ENCODE results near the gene BET1L. TPM values are rescaled to one million over a fixed set of nuclear protein-coding genes. Genes with fewer than 3 reads are reported as not detected.

Gene BET1L, protein sequence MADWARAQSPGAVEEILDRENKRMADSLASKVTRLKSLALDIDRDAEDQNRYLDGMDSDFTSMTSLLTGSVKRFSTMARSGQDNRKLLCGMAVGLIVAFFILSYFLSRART
- 10 to 100 TPM; 39.8 to 40.6 TPM for total RNA-seq

DNA sequence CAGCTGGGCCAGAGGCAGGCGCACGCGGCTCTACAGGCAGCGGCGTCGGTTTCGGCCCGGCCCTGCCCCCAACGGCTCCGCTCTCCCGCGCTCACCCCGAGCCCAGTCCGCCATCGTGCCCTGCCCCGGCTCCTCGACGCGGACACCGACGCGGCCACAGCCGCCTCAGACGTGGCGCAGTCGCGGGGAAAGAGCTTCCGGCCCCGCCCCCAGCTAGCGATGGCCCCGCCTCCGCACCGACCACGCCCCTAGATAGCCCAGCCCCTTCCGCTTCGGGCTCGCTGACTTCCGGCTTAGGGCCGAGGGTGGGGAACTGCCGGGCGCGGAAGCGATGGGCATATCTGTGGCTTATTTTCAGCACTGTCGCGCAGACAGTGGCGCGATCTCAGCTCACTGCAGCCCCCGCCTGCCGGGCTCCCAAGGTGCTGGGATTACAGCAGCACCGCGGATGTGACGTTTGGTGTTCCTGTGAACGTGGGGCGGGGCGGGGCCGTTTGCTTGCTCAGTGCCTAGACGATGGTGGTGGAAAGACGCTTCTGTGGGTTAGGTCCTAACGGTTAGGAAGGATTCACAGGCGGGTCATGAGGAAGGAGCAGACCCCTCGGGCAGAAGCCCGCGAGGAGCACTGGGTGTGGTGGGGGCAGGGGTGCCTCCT, at the start of gene BET1L, which contains the start of gene RIC8A:
BET1L (minus strand) TSS at position 192 of the 655 bp plus-strand sequence; CDS start at position 114, 78 bp downstream.
RIC8A (plus strand) TSS at position 501 of the 655 bp plus-strand sequence. CDS start 1,147 bp downstream, outside the sequence.
- CTCF ChIA-PET = interaction anchor here (0.9 to 2.2 kb wide), 7 partner anchors 30 to 312 kb away, joined by 3 to 7 read pairs (median 3); partner anchors contain the start of gene PSMD13
- POLR2A ChIA-PET = interaction anchor here (0.5 to 1.4 kb wide), 11 partner anchors 9 to 241 kb away, joined by 3 to 10 read pairs (median 3); partner anchors contain the start of genes PSMD13 and SIRT3

DNA sequence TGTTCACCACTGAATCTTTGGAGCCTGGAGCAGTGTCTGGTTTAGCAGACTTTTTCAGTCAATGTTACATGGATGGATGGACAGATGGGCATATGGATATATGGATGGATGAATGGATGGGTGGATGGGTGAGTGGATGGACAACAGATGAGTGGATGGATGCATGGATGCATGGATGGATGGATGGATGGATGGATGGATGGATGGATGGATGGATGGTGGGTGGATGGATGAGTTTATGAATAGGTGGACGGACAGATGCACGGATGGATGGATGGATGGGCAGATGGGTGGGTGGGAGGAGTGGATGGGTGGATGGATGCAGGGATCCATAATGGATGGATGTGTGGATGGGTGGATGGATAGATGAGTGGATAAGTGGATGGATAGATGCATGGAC, 48.6 kb upstream of the BET1L start:
- ChIA-PET CTCF (no interaction called here), POLR2A (no interaction called here)

DNA sequence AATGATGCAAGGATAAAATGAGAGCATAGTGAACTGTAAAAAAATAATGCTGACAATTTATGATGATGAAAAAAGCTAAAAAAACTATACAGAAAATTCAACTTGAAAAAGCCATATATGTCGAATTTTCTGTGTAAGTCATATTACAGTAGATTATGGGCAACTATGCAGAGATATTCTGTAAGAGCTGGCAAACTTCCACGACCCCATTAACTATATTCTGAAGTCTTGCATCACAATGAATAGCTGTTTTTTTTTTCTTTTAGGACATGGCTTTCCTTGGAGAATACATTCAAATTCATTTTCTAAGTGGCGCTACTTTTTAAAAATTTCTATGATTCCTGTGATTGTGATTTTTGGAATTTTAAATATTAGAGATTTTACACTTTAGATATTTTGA, 48.0 kb upstream of the BET1L start:
- ChIA-PET CTCF (no interaction called here), POLR2A (no interaction called here)

DNA sequence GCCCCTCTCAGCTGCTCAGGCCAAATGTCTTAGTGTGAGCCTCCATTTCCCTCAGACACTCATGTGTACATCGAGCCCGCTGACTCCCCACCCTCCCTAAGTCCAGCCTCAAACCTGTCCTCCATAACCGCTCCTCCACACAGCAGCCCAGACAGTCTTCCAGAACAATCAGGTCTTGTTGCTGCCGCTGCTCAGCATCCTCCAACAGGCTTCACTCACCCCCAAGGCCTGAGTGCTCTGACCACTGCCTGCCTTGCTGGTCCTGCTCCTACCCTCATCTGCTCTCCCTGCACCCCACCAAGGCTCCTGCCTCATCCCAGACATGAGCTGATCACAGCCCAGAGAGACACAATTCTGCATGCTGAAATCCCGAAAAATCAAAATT, 46.7 kb upstream of the BET1L start:
- POLR2A ChIA-PET = no interaction called here
- CTCF ChIA-PET = no interaction called here

DNA sequence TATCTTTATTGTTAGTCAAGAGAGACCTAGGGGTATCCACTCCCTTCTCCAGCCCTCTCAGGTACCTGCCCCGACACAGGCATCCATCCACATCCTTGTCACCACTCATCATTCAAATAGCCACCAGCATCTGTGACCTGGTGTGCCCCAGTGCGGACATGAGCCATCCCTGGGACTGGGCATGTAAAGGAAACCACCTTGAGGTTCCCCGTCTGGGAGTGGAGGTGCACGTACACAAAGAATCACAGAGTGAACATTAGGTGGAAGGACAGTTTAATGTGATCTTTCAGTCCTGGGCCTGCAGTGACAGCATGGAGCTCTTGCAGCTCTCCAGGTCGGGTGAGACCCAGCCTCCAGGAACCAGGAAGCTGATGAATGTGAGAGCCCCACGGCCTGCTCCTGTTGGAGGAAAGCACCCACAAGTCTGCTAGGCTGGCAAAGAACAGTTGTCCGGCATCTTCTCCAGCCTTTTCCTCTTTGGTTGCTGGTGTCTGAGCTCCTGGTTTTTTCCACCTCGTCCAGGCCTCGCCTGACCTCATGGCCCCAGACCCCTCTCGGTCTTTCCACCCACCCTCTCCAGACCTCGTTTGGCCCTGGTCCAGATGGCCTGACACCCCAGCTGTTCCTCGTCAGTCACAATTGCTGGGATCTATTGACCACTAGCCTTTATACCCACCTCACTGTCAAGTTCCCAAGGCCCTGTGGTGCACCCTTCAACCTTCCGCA, 46.1 kb upstream of the BET1L start:
- POLR2A ChIA-PET = no interaction called here

DNA sequence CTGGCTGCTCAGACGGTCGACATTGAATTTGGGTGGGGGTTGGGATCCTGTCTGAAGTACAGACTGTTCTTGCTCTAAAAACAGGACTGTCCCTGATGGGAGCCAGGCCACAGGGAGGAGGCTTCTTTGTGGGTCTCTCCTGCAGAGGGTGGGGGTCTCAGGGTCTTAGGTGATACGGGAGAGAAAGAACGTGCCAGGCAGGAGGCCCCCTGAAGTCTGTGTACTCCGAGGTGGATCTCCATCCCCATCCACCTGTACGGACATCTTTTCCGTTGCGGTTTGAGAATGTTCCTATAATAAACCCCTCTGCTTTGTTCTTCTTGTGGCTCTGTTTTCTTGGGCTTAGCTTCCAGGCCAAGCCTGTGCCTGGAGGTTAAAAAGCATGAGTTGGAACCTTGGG, 45.5 kb upstream of the BET1L start:
- CTCF ChIA-PET = interaction anchor here (0.7 to 1.1 kb wide), 2 partner anchors 16 to 115 kb away, joined by 3 read pairs; partner anchors contain the start of gene PSMD13
- POLR2A ChIA-PET = no interaction called here

More for the DNA sequence above, 46.1 kb upstream of the BET1L start:
- CTCF ChIA-PET = interaction anchor here (0.6 kb wide), 1 partner anchor 16 kb away, joined by 4 read pairs; the partner anchor contains the start of gene PSMD13

DNA sequence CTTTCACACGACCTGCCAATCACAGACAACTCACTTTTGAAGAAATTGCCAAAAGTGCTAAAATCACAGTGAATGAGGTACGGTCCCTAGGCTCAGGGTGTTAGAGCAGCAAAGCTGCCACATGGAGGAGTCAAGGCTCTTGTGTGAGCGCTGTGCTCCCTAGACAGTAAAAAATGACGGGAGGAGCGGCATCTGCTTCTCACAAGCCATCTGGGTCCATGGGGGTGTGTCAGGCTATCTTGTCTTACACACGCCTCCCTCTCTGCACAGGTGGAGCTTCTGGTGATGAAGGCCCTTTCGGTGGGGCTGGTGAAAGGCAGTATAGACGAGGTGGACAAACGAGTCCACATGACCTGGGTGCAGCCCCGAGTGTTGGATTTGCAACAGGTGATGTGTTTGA, 44.4 kb upstream of the BET1L start:
- POLR2A ChIA-PET = no interaction called here
- CTCF ChIA-PET = interaction anchor here (0.8 to 2.0 kb wide), 14 partner anchors 9 to 113 kb away, joined by 3 to 12 read pairs (median 4); partner anchors contain the start of gene PSMD13

DNA sequence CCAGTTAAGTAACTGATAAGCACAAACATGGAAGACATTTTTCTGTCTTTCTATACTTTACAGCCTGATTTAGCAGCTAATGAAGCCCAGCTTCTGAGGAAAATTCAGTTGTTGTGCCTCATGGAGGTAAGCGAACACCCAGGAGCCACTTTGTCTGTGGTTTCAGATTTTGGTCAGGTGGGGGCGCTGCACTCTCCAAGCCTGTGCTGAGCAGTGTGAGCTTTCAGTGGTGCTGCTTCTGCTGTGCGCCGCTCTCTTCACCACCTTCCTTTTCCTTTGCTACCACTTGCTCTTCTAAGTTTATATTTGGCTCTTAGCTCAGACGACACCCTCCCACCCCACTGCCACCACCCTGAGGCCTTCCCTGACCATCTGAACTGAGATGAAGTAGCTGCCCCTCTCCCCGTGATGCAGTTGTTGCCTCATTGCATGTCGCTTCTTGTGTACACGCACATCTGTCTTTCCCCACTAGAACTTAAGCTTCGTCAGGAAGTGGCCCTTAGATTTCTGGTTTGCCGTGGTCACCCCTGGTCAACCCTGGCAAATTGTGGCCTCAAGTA, 43.6 kb upstream of the BET1L start:
- POLR2A ChIA-PET = interaction anchor here (0.6 to 0.8 kb wide), 3 partner anchors 32 to 43 kb away, joined by 3 read pairs; partner anchors contain the start of genes BET1L, PGGHG and RIC8A
- CTCF ChIA-PET = interaction anchor here (0.6 to 2.0 kb wide), 29 partner anchors 8 to 268 kb away, joined by 3 to 12 read pairs (median 3); partner anchors contain the start of genes BET1L, NLRP6, PSMD13 and RIC8A

DNA sequence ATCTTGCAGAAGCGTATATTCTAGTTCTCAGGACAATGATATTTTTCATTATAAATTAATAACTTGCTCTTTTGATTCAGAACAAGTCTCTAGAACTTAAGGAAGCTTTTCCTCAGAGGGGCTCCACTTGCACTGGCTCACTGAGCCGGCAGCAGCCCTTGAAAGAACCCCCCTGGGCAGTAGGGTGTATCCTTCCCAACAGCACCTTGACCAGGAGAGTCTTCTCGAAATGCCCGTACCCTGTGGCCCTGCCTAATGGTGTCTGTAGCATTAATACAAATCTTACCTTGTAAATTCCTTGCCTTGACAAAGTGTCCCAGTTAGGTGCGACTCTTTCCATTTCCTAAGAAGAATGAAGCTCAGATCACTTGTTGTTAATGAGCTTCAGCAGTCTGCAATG, 43.1 kb upstream of the BET1L start:
- POLR2A ChIA-PET = interaction anchor here (0.6 to 0.8 kb wide), 3 partner anchors 33 to 43 kb away, joined by 3 read pairs; partner anchors contain the start of genes BET1L, PGGHG and RIC8A
- CTCF ChIA-PET = interaction anchor here (0.6 to 2.0 kb wide), 26 partner anchors 7 to 269 kb away, joined by 3 to 12 read pairs (median 3); partner anchors contain the start of genes BET1L, NLRP6, PSMD13 and RIC8A

DNA sequence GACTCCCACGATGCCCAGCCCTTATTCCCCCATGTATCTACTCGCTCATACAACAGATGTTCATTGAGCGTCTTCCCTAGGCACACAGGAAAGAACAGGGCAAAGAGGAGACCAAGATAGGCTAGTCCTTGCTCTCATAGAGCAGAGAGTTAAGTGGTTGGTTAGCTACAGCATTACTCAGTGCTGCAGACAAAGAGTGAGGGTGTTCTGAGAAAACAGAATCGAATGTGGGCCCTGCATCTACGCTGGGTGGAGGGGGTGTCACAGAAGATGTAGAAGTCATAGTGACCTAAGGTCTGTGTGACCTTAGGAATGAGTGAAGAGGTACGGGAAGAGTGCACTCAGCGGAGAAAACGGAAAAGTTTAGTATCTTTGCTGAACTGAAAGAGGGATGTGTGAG, 41.9 kb upstream of the BET1L start:
- CTCF ChIA-PET = interaction anchor here (1.4 to 1.9 kb wide), 4 partner anchors 11 to 199 kb away, joined by 3 to 6 read pairs (median 4); no protein-coding TSS in a partner anchor

DNA sequence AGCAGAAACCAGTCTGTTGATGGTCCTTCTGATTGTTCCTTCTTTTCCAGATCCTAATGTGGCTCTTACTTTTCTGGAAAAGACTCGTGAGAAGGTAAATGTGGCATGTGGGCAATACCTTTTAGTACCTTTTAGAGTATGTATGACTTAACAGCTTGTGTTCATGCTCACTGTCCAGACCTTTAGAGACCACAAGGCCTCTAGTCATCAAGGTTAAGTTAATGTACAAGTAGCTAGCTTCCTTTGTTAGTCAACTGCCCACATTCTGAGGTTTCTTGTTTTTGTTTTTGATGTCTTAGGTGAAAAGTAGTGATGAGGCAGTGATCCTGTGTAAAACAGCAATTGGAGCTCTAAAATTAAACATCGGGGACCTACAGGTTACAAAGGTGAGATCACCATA, 37.2 kb upstream of the BET1L start:
- POLR2A ChIA-PET = no interaction called here
- CTCF ChIA-PET = interaction anchor here (0.7 to 1.0 kb wide), 2 partner anchors 24 to 43 kb away, joined by 3 to 4 read pairs; no protein-coding TSS in a partner anchor

More for the DNA sequence above, 41.9 kb upstream of the BET1L start:
- POLR2A ChIA-PET = no interaction called here

DNA sequence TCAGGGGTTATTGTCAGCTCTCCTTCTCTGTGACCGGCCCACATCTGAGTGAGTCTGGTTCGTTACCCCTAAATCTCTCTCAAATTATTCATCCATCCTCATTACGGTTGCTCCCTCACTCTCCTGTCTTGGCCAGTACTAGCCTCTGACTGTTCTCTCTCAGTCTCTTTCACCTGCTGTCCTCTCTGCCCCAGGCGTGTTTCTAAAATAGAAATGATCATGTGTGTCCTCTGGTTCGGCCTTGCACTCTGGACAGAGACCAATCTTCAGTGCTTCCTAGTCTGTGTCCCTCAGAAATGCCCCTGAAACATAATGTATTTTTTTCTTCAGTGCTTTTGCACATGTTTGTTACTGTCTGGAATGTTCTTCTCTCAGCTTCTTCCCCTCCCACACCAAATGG, 34.4 kb upstream of the BET1L start:
- ChIA-PET CTCF (interaction anchor here (0.7 to 0.8 kb wide), 2 partner anchors 9 kb away, joined by 3 to 4 read pairs; no protein-coding TSS in a partner anchor), POLR2A (no interaction called here)

DNA sequence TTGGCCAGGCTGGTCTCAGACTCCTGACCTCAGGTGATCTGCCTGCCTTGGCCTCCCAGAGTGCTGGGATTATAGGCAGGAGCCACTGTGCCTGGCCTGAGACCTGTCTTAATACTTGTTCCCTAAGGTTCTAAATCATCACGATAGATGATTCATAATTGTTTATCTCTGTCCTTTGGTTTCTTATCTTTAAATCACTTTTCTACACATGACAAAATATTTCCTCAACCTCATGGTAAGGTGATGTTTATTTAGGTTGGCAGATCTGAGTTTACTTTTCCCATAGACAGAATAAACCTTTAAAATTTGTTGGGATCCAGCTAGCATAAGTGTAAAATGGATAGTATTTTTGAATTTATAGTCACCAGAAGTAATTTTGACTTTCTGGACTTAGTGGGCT, 33.1 kb upstream of the BET1L start:
- CTCF ChIA-PET = interaction anchor here (1.8 kb wide), 1 partner anchor 10 kb away, joined by 5 read pairs; no protein-coding TSS in a partner anchor
- POLR2A ChIA-PET = no interaction called here

DNA sequence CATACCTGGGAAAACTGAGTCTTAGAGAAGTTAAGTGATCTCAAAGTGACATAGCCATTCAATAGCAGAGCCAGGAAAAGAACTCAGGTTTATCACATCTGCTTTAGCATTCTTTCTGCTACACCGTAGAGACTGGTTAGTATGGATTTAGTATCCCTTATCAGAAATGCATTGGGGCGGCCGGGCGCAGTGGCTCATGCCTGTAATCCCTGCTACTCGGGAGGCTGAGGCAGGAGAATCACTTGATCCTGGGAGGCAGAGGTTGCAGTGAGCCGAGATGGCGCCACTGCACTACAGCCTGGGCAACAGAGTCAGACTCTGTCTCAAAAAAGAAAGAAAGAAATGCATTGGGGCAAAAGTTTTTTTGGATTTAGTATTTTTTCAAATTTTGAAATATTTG, 31.1 kb upstream of the BET1L start:
- CTCF ChIA-PET = interaction anchor here (1.7 kb wide), 1 partner anchor 12 kb away, joined by 12 read pairs; no protein-coding TSS in a partner anchor
- POLR2A ChIA-PET = interaction anchor here (1.8 kb wide), 1 partner anchor 118 kb away, joined by 8 read pairs; no protein-coding TSS in a partner anchor

DNA sequence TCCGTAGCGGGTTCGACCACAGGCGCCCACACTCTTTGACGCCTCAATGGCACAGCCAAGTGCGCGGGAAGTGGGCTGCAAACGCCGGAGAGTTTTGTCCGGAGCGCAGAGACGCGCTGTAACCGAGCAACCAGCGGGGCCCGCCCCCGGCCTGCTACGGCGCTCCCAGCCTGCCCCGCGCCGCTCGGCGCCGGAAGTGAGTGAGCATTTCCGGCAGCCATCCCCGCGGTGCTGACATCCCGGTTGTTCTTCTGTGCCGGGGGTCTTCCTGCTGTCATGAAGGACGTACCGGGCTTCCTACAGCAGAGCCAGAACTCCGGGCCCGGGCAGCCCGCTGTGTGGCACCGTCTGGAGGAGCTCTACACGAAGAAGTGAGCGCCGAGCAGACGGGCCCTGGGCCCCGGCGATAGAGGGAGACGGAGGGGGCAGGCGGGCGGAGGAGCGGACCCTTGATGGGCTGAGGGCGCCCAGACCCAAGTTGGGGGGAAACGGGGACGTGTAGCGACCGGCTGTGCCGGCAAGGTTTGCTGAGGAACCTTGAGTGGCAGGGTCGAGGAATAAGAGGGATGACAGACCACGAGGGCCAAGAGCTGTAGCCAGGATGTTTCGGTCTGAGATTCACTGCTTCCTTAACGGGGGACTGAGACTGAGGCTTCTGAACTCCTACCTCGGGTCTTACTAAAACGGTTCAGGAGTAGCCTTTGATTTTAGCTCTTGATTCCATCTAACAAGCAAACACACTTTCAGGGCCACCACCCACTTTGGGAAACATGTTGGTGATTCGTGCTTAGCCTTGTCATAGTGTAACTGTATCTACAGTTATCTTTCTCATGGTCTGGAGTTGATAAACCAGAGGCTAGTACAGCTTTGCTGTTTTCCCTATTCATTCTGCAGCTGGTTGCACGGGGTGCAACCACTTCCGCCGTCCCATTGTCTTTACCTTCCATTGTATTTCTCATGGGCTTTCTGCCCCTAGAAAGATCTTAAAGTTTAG, 29.9 kb upstream of the BET1L start, which contains the start of gene PSMD13:
PSMD13 (plus strand) TSS at position 203 of the 994 bp plus-strand sequence; CDS start at position 277, 74 bp downstream.
- CTCF ChIA-PET = interaction anchor here (0.8 to 1.7 kb wide), 5 partner anchors 14 to 79 kb away, joined by 3 to 12 read pairs (median 3); no protein-coding TSS in a partner anchor
- POLR2A ChIA-PET = interaction anchor here (0.7 to 1.9 kb wide), 4 partner anchors 22 to 119 kb away, joined by 3 to 8 read pairs (median 5); partner anchors contain the start of genes BET1L and RIC8A

DNA sequence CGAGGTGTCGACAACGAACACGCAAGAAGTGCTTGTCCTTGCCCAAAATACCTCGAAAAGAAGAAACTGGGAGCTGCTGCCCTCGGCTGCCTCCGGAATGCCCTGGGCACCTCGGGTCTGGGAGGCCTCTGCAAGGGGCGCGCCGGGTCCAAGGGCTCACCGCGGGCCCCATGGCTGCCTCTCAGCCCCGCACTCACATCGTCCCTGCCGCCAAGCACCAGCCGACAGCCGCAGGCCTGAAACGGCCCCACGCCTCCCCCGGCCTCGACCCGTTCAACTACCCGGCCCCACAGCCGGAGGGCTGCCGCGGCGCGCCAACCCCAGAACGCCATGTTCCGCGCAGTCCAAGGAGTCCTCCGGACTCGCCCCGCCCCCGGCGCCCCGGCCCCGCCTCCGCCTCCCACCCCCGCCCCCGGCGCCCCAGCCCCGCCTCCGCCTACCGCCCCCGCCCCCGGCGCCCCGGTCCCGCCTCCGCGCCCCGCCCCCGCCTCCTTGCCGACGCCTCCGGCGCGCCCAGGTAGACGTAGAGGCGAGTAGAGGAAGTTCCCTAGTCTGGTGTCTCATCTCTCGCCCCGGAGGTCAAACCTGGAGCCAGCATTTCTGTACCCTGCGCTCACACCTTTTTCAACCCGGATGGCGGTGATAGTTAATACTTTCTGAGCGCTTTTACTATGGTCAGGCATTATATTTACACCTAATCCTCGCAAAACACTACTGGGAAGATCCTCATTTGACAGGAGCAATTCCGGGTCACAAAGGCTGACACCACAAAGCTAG, 29.0 kb upstream of the BET1L start, which contains the start of gene SIRT3:
SIRT3 (minus strand) TSS at position 346 of the 777 bp plus-strand sequence; CDS start at position 332, 14 bp downstream.
- POLR2A ChIA-PET = interaction anchor here (1.0 to 1.9 kb wide), 3 partner anchors 21 to 120 kb away, joined by 3 to 8 read pairs (median 5); partner anchors contain the start of genes BET1L and RIC8A
- CTCF ChIA-PET = interaction anchor here (0.8 to 1.7 kb wide), 5 partner anchors 15 to 79 kb away, joined by 3 to 12 read pairs (median 3); no protein-coding TSS in a partner anchor

Measured in activated CD8-positive, alpha-beta memory T cell treated with anti-CD3 and anti-CD28 coated beads for 36 hours (primary cell).